ENCODE data around the gene SP6.

Gene SP6
- total RNA-seq, result 0.22 to 0.41 reads per million in 2 donors

DNA sequence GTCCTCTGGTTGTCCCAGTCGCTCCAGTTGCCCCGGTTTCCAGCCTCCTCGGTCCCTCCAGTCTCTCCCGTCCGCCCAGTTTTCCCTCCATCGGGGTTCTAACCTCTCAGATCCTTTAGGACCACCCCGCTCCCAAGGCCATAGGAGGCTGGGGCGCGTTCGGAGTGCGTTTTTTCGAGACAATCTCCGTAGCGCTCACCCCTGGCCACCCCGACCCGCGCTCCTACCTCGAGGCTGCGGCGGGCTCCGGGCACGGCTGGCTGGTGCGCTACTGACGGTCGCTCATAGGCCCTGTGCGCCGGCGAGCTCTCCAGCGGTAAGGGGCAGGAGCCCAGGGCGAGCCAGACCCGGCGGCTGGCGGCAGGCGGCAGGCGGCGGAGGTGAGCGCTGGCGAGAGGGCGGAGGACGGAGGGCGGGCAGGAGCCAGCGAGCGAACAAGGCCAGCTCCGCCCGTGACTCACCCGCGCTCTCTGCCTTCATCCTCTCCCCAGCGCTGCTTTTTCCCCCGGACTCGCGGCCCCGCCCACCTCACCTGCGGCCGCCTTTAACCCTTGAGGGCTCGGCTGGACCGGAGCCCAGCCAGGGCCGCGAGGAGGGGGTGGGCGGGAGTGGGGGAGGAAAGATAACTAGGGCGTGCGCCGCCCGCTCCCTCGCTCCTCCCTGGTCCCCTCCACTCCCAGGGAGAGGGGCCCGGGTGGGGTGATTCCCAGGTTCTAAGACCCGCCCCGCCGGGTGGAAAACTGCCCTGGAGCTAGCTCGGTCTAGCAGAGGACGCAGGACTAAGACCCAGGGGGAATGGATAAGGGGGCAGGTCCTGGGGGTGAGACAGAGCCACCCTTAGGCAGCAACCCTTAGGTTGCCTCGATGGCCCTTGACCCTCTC, at the start of gene SP6:
Gene SP6, minus strand, starts transcription at position 472 of the 882 bp plus-strand sequence. CDS start 2,734 bp downstream, outside the sequence.
- DNase-seq, result peak; percentile 38

DNA sequence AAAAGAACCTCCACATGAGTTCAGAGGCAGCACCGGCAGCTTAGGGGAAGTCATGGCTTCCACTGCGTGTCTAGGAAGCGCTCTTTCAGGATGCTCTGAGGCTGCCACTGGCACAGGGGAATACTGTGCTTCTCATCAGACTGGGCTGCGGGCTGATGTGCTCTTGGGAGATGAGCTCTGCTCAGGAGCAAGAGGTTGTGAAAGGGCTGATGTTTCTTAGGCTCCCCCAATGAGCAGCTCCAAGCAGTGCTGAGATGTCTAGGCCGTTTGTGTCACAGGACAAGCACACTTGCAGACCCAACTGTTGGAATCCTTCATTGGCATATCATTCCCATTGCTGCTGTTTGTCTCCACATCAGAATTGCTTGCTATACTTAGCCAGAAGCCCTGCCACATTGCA, 48.7 kb upstream of the SP6 start:
- no peak for DNase-seq

DNA sequence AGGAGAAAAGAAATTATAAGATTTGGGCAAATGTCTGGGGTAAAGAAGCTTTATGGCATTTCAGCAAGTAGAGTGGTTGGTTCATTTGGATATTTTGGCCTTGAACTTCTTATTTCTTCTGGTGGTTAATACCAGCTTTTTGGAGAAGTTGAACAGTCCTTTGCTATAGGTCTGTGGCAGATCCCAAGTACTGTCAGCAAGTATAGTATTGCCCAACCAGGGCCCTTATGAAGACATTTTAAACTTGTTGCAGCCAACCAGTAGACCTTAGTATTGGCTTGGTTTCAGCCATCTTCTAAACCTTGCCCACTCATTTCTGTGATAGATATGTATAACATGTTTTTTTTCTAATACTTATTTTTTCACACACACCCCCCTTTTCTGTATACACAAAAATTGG, 47.3 kb upstream of the SP6 start:
- DNase-seq, result no peak

DNA sequence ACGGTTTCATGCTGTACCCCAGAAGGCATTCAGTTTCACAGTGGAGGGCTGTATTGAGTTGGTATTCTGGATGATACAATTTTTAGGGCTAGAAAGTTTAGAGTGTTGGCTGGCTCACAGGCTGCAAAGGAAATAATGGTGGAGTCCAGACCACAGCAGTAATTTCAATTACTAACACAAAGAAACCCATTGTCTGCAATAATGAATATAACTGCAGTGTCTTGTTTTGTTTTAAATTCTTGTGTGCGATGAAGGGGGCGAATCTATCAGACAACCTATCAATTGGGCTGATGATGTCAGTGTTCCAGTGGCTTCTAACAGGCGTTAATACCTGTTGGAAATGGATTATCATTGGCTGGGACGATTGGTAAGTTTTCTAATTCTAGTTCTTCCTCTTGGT, 46.6 kb upstream of the SP6 start:
- no peak for DNase-seq

DNA sequence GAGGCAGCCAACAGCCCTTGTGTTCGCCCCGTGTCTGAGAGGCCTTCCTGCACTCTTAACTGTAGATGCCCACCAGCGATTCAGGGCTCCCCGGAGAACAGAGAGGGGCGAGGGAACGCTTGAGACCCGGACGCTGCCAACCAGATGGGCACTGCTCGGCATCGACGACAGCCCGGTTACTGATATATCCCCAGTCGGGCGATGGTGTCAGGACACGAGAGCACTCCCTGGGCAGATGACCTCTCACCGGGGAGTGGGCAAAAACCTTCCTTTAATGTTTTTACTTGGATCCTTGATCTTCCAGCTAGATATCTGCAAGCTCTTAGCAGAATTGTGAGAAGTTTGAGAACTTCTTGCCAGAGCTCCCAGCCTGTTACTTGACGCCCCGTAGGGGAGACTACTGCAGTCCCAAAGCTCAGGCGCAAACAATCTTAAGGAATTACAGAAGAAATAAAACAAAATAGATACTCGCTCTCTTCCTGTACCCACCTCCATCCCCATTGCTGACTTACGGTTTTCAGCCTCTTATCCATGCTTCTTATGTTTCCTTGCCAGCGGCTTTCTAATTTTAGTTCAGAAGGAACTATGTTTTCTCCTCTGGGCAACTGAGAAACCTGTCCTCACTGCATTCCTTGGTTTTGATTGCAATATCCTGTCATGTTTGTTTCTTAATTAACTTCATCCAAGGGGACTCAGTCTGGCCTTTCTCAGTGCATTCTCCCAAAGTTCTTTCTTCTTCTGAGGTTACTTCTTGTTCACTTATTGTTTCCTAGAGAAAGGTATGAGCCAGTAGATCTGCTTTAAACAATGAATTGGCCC, 45.9 kb upstream of the SP6 start:
- DNase-seq, result no peak

DNA sequence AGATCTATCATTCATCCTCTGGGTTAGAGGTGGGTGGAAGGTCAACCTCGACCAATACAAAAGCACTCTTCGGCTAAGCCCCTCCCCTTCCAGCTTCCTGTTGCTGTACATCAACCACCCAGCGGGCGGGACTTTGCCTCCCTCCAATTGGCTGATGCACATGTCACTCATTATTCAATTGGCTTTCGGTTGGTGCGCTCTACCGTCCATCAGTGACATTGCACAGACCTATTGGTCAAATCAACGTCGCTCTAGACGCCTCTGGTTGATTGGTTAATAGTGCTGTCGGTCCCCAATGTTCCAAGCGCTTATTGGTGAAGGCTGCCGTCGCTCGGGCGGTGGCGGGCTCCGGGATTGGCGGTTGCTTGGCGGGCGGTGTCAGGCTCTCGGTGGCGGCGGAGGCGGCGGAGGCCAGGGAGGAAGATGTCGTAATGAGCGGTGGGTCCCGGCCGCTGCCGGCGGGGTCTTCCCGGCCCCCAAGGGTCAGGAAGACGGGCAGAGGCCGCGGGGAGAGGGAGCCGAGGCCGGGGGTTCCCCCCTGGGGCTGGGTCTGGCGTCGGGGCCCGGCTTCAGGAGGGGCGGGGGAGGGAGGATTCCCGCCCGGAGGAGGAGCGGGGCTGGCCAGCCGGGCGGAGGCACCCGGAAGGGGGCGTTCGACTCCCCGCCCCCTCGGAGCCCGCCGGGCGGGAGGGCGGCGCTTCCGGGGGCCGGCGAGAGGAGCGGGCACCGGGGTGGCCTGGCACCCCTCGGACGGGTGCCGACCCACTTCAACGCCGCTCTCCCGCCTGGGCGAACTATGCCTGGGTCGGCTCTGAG, 45.1 kb upstream of the SP6 start, which contains the start of gene SP2:
Gene SP2, plus strand, starts transcription at position 381 of the 816 bp plus-strand sequence. Its CDS starts 51 bp downstream, at position 432.
- peak; percentile 95 for DNase-seq

- no peak for DNase-seq
These were observed 44.4 kb upstream of the SP6 start for GRCh38 chr17:47895347-47895855.

- DNase-seq, result no peak
These were observed 43.8 kb upstream of the SP6 start for GRCh38 chr17:47894498-47895346.

DNA sequence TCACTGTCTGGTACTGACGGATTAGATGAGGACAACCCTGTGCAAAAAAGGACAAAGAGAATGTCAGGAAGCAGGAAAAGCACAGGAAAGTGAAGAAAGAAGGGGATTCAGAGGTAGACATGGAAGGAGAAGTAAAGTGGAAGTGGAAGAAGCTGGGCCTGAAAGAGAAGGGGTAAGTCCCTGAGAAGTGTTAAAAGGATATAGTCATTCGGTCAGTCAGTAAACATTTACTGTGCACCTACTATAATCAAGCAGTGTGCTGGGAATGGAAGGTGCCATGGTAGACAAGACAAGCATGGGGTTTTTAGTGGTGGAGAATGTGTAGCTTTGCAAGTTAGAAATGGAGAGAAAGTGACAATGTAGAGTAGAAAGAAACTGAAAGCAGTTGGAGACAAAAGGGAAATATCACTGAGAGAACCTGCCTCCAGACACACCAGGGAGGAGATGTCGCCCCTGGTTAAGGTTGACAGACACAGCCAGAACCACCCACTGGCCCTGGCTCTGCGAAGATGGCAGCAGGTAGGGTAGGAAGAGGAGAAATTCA, 40.7 kb upstream of the SP6 start:
- no peak for DNase-seq

DNA sequence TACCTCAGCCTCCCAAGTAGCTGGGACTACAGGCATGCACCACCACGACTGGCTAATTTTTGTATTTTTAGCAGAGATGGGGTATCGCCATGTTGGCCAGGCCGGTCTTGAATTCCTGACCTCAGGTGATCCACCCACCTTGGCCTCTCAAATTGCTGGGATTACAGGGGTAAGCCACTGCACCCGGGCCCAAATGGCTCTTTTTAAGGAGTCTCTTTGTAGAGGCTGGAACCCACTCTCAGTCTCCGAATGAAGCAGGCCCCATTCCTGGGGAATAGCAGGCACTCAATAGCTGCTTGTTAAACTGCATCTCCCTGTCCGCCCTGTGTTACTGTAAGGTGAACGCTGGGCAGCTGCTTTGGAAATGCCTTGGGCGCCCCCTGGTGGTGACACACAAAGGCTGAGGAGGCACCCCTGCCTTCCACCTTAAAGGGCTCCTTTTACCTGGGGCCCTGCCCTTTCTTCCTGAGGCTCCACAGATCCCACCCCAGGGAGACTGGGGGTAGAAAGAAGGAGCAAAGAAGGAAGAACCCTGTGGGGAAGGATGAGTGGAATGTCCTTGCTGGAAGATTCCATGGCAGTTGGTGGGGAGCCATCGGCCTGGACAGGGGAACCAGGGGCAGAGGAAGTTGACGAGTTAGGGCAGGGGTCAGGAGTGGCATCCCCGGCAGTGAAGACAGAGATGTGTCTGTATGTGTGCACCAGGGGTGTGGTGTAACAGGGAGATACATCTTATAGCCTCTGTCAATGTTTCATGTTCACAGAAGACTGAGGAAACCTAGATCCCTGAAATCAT, 39.0 kb upstream of the SP6 start:
- DNase-seq, result peak; percentile 44

- no peak for DNase-seq
These were observed 37.3 kb upstream of the SP6 start for GRCh38 chr17:47888293-47888692.

DNA sequence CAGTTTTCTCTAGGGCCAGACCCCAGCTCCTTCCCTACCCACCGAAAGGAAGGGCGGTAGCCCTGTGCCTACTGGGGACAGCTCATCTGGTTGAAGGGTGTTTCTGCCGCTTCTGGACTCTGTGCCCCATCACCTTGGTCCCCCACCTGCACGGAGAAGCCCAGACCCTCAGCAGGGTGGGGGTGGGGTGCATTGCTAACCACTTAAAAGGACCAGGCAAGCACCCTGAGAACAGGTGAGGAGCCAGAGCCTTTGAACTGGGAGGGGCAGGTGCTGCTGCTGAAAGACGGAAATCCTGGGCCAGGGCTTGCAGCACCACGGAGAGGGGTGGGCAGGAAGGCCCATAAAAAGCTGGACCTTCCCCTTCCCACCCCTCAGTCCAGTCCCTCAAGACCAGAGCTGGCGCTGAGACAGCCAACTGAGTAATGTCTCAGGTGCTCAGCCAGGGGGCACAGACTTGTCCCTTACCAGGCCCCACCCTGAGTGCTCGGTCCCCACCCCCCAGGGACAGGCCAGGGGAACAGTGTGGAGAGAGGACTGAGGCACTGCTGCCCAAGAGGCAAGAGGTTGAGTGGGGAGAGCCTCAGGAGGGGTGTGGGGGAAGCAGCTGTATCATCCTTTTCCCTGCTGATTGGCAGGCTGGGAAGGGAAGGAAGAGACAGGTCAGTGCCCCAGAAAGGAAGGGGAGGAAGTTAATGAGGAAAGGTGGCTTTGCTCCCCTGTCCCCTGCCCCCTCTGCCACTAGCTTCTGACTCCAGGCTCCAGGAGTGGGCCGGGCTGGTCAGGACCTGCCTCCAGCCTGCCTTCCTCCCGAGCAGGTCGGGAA, 34.2 kb upstream of the SP6 start:
- no peak for DNase-seq

GRCh38 chr17:47884427-47884740, 33.4 kb upstream of the SP6 start:
- DNase-seq, result no peak

- no peak for DNase-seq
These were observed 32.8 kb upstream of the SP6 start for GRCh38 chr17:47883589-47884426.

GRCh38 chr17:47882695-47883588, 32.0 kb upstream of the SP6 start:
- no peak for DNase-seq

GRCh38 chr17:47882247-47882646, 31.3 kb upstream of the SP6 start:
- no peak for DNase-seq

DNA sequence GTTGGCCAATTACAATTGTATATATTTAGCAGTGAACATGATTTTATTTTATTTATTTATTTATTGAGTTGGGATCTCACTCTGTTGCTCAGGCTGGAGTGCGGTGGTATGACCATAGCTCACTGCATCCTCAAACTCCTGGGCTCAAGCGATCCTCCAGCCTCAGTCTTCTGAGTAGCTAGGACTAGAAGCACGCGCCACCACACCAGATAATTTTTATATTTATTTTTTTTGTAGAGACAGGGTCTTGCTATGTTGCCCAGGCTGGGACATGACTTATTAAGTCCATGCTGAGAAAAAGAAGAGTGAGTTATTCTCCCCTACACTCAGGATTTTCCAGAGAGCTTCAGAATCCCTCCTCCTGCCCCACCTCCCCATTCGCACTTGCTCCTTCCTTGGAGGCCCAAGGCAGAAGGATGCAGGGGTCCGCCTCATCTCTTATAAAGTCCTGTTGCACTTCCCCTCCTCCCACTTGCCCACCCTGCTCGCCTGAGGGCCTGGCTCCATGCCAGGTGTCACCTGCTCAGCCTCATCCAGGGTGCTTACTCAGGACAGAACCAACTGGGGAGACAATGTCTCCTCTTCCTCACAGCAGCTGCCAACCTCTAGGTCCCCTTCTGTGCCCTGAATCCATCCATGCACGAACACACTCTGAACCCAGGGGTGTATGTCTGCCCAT, 29.0 kb upstream of the SP6 start:
- DNase-seq, result no peak

All from activated gamma-delta T cell (primary cell).